GM18505 (cell line): ENCODE data around the gene EPHB4.
A peak's percentile ranks its signal among the peaks of the same experiment; 100 is the strongest.

Source experiments
- ATAC-seq: cut with Tn5 transposase; IDR thresholded peaks from one replicate; pipeline ENCODE4 v1.9.1; 2021; ENCODE audit not compliant: unreplicated experiment
- POLR2A ChIP-seq: IDR thresholded peaks from 4 replicates; pipeline ENCODE4 v1.6.1; 2011; ENCODE audit warnings: borderline replicate concordance; ENCODE audit not compliant: insufficient read depth, insufficient read length; ENCODE audit errors: extremely low read depth

EPHB4 gene

DNA sequence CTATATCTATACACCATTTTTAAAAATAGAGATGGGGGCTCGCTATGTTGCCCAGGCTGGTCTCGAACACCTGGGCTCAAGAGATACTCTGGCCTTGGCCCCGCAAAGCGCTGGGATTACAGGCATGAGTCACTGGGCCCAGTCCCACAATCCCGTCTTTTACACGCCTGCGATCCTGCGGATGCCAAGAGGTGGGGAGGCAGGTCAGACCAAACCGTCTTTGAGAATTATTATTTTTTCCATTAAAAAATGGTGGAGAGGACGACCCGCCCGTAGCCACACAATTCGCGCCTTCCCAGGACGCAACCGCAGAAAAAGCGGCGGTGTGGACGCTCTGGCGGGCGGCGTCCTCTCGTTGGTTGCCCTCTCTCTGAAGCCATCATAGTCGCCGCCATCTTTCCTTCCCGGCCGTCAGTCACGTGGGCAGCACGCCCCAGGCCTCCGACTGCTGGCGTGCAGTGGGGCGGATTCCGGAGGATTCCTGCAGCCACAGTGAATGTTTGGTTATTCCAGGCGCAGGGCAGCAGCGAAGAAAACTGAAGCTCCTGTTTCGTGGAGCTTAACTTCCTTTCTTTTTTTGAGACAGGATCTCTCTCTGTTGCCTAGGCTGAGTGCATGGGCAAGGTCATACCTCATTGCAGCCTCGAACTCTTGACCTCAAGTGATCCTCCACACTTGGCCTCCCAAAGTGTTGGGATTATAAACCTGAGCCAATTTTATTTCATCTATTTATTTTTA lies 9.9 kb upstream of the EPHB4 start:
- TF ChIP-seq POLR2A: peak; percentile 66
- no peak for ATAC-seq

DNA sequence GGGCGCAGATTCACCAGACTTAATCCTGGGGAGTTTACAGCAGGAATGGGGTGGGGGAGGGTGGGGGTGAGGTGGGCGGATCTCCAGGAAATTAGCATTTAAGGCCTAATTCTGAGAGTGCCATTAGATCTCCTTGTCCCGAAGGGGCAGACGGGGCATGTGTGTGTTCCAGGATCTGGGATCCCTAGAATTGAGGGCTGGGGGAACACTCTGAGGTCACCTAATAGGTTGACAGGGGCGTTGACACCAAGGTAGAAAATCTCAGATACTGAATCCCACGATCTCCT lies 9.4 kb upstream of the EPHB4 start:
- ATAC-seq: no peak
- no peak for TF ChIP-seq POLR2A

- no peak for ATAC-seq
- no peak for TF ChIP-seq POLR2A
These were observed 8.8 kb upstream of the EPHB4 start for GRCh38 chr7:100835903-100836811.

DNA sequence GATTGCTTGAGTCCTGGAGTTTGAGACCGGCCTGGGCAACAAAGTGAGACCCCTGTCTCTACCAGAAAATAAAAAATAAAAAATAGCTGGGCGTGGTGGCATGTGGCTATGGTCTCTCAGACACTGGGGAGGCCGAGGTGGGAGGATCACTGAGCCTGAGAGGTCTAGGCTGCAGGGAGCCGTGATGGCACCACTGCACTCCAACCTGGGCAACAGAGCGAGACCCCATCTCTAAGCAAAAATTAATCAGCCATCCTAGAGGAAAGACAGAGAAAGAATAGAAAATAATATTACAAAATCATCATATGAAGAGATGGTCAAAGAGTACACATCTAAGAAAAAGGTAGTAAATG lies 4.9 kb upstream of the EPHB4 start:
- no peak for TF ChIP-seq POLR2A
- no peak for ATAC-seq

GRCh38 chr7:100830396-100830795 lies 3.1 kb upstream of the EPHB4 start:
- ATAC-seq: no peak
- TF ChIP-seq POLR2A: no peak

- ATAC-seq: no peak
- no peak for TF ChIP-seq POLR2A
These were observed 1.9 kb upstream of the EPHB4 start for GRCh38 chr7:100829150-100829716.

GRCh38 chr7:100826514-100827329 lies 601 bp downstream of the EPHB4 start:
- TF ChIP-seq POLR2A: no peak
- no peak for ATAC-seq

- ATAC-seq: no peak
- no peak for TF ChIP-seq POLR2A
These were observed 1.4 kb downstream of the EPHB4 start for GRCh38 chr7:100825751-100826513.

DNA sequence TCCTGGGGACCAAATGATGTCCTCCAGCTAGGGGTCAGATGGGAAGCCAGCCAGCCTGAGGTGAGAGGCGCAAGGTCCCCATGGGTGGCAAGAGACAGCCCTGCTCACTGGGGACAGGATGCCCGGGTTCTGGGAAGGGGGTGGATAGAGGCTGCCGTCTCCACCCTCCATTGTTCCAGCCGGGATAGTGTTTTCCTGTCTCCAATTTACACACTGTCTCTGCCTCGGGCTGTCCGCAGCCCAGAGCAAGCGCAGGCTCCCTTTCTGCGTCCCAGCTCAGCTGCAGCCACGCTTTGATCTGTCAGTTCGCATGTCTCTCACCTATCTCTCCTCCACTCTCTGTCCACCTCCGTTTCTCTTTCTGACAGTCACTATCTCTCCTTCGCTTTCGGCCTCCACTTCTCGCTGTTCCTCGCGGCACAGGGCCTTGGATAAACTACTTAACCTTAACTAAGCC lies 2.1 kb downstream of the EPHB4 start:
- TF ChIP-seq POLR2A: no peak
- ATAC-seq: no peak

DNA sequence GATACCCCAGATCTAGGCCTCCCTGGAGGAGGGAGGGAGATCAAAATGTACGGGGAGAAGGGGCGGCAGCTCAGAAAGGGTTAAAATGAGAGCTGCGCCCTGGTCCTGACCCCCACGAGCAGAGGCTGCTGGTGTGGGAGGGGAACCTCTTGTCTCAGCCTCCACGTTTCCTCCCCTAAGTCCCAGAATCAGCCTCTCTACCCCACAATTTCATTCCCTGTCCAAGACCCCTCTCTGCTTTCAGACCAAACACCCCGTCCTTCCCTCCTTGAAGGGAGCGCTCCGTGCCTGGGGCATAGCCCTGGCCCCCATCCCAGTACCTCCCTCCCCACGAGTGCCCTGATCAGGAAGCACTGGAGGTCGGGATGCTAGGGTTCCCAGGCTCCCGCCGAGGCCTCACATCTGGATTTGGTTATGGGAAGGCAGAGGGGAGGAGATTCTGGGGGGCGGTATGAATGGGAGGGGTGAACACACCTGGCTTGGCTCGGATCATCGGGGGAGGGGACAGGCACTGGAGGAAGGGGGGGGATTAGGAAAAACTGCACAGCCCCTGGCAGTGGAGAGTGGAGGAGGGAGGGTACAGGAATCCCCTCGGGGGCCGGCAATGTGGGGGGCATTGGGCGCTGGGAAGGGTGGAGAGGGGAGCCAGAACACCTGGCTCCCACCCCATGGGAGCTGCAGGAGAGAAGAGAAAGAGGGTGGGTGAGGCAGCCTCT lies 2.7 kb downstream of the EPHB4 start:
- ATAC-seq: no peak

DNA sequence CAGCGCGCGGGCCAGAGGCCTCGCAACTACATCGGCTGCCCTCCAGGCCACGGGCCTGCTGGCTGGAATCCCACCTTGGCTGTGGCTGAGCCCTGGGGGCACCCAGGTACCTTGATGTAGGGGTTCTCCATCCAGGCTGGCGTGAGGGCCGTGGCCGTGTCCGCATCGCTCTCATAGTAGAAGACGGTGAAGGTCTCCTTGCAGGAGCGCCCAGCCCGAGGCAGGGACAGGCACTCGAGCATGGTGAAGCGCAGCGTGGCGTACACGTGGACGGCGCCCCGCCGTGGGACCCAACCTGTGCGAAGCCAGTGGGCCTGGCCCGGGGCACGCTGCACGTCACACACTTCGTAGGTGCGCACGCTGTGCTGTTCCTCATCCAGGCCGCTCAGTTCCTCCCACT lies 3.8 kb downstream of the EPHB4 start:
- no peak for ATAC-seq
- TF ChIP-seq POLR2A: no peak

More for the DNA sequence above, 2.7 kb downstream of the EPHB4 start:
- TF ChIP-seq POLR2A: no peak

- no peak for TF ChIP-seq POLR2A
- ATAC-seq: no peak
These were observed 4.2 kb downstream of the EPHB4 start for GRCh38 chr7:100823140-100823525.
